Heart left ventricle (tissue), 16 donors: ENCODE data around the gene NTRK3. TPM values are rescaled to one million over a fixed set of nuclear protein-coding genes. Genes with fewer than 3 reads are reported as not detected.

Experiments
- ATAC-seq, 4 donors: fragments of 200-7000 bp; cut with Tn5 transposase; one replicate each; pipeline ENCODE4 v1.9.1; 2020 to 2022; ENCODE audit warnings: moderate library complexity in 4 of 4, mild to moderate bottlenecking in 3 of 4, moderate number of reproducible peaks in 1 of 4
- DNase-seq, 5 donors: peaks; one replicate each; pipeline ENCODE4 v3.0.0-alpha.2; 2020
- H3K27ac ChIP-seq, 12 donors: fragments of 200-600 bp; sonication (generic) in 4 of 12; one replicate each; pipeline versions ENCODE4 v1.5.0 to v1.8.0; 2016 to 2022; ENCODE audit warnings: mild to moderate bottlenecking in 2 of 12
- H3K27me3 ChIP-seq, 9 donors: fragments of 200-600 bp; sonication (generic) in 2 of 9; one replicate each; pipeline versions ENCODE4 v1.5.1 to v1.8.0; 2016 to 2022; ENCODE audit warnings: mild to moderate bottlenecking in 3 of 9
- H3K36me3 ChIP-seq, 9 donors: fragments of 200-600 bp; sonication (generic) in 2 of 9; one replicate each; pipeline versions ENCODE4 v1.5.0 to v1.8.0; 2018 to 2022; ENCODE audit warnings: mild to moderate bottlenecking in 2 of 9
- H3K4me1 ChIP-seq, 12 donors: fragments of 200-600 bp; sonication (generic) in 4 of 12; one replicate each; pipeline versions ENCODE4 v1.5.0 to v1.8.0; 2016 to 2022; ENCODE audit warnings: mild to moderate bottlenecking in 3 of 12
- H3K4me3 ChIP-seq, 12 donors: fragments of 200-600 bp; sonication (generic) in 4 of 12; one replicate each; pipeline versions ENCODE4 v1.5.0 to v1.8.0; 2017 to 2022; ENCODE audit warnings: mild to moderate bottlenecking in 9 of 12, moderate library complexity in 4 of 12
- H3K9me3 ChIP-seq, 12 donors: fragments of 200-600 bp; sonication (generic) in 4 of 12; one replicate each; pipeline versions ENCODE4 v1.5.0 to v1.8.0; 2016 to 2022; ENCODE audit warnings: mild to moderate bottlenecking in 1 of 12
- CTCF ChIP-seq, 12 donors: fragments of 200-600 bp; sonication (generic) in 4 of 12; IDR thresholded peaks; one replicate each; pipeline versions ENCODE4 v1.5.0 to v1.8.0; 2018 to 2022; ENCODE audit warnings: antibody characterized with exemption in 12 of 12, mild to moderate bottlenecking in 5 of 12
- POLR2A ChIP-seq, 2 donors: fragments of 450-650 bp; IDR thresholded peaks; one replicate each; pipeline ENCODE4 v1.6.1; 2017; ENCODE audit warnings: antibody characterized with exemption in 2 of 2, mild to moderate bottlenecking in 2 of 2, moderate library complexity in 2 of 2
- WGBS, 4 donors: extraction: QIAGEN DNeasy Blood & Tissue Kit in 2 of 4; methylation state at CpG; one replicate each; pipeline versions ENCODE4 v1.1.5 to v1.1.7; 2013 to 2018; 5-methylcytosine and 5-hydroxymethylcytosine counted together
- intact Hi-C, 10 donors: fragments of 100-400 bp; cut with DNase I; formaldehyde crosslinking; loops; one replicate each; pipeline versions ENCODE4 v1.11.1 to v1.14.2; 2022
- polyA plus RNA-seq, 2 donors: library from polyadenylated mRNA; stranded (reverse); fragments of 200-250 nt; gene quantifications; one replicate each; pipeline ENCODE4 v1.2.3, GENCODE V29; 2013
- total RNA-seq, 9 donors: library from RNA; depleted of rRNA in 2 of 9; stranded (reverse); fragments of >200 nt in 2 of 9; fragmentation: NEBNext Ultra II Directional in 3 of 9; extraction: Animal tissue kit (Norgen Biotek cat#: 25700) in 3 of 9; gene quantifications; one replicate each; pipeline versions ENCODE4 v1.1.0 to v1.2.4, GENCODE V29; 2016 to 2023
- donor health status: ischemic (EF 13 %, LVEDD 7.1; RV severe dilation, severe dysfunction).
- donor health status: healthy with polysubstance abuse.
- donor health status: DM: no; HTN: yes; CAD: no.
- donor health status: DM: no; HTN: no; CAD: no.
- donor health status: ischemic (EF 25% LVEDD 6.9; RV normal size, moderate dysfunction).
- donor health status: ischemic (EF 25% LVEDD 5.7; RV mildly dilated, moderate dysfunction).
- donor health status: healthy.
- donor health status: DM: yes; HTN: yes; CAD: no.
- donor health status: ischemic (EF 35%, LVEDD 5.7; RV mildly dilated, moderate dysfunction).
- donor health status: nonischemic (EF 11% LVEDD 7.7; RV severe dilation, severe dysfunction).
- donor health status: DM: yes; HTN: yes; CAD: no.
- donor health status: PGD.
- donor health status: ischemic (EF 29% LVEDD 5.4; RV normal size, mild dysfunction).
- donor health status: nonischemic (EF 23%, LVEDD 6.1; RV moderate dilation, normal function).

The NTRK3 gene
- total and polyA plus RNA-seq, 11 donors: 0.53 to 6.8 (median 2.0) TPM

- 80 to 87% (median 84%) methylated on average over 13 of the region's 13 CpGs for WGBS, 4 donors
- Histone ChIP-seq H3K4me1 (peaks cover 0 to 13% (median 0%) of the 10 kb centered on the region in 12 donors), H3K9me3 (no peaks in the 10 kb centered on the region), H3K4me3 (no peak overlapping the region), H3K27ac (no peak overlapping the region), H3K27me3 (no peaks in the 10 kb centered on the region), H3K36me3 (no peaks in the 10 kb centered on the region)
- no peak for TF ChIP-seq CTCF (IDR thresholded peaks at IDR 0.05)
- no peak for TF ChIP-seq POLR2A (IDR thresholded peaks at IDR 0.05)
- DNase-seq (no peak), ATAC-seq (no peak)
- intact Hi-C loops: no loop called here
Observed at GRCh38 chr15:88046576-88047129, 209.9 kb downstream of the NTRK3 start.

GRCh38 chr15:88043396-88043795 lies 213.1 kb downstream of the NTRK3 start:
- no peak for TF ChIP-seq POLR2A (IDR thresholded peaks at IDR 0.05)
- TF ChIP-seq CTCF (IDR thresholded peaks at IDR 0.05): no peak
- Histone ChIP-seq H3K4me1 (no peaks in the 10 kb centered on the region), H3K27me3 (no peaks in the 10 kb centered on the region), H3K9me3 (no peaks in the 10 kb centered on the region), H3K4me3 (no peak overlapping the region), H3K36me3 (no peaks in the 10 kb centered on the region), H3K27ac (no peak overlapping the region)
- ATAC-seq: no peak
- intact Hi-C loops: no loop called here
- no peak for DNase-seq
- WGBS, 4 donors: 88 to 92% (median 90%) methylated on average over 1 of the region's 1 CpG

- DNase-seq: no peak
- no peaks in the 10 kb centered on the region for H3K27me3 ChIP-seq
- intact Hi-C loops: no loop called here
- H3K9me3 ChIP-seq: no peaks in the 10 kb centered on the region
- no peak overlapping the region for H3K4me3 ChIP-seq
- no peak for TF ChIP-seq CTCF (IDR thresholded peaks at IDR 0.05)
- TF ChIP-seq POLR2A (IDR thresholded peaks at IDR 0.05): no peak
- H3K4me1 ChIP-seq: no peaks in the 10 kb centered on the region
- no peaks in the 10 kb centered on the region for H3K36me3 ChIP-seq
- no peak for ATAC-seq
- no peak overlapping the region for H3K27ac ChIP-seq
- WGBS, 4 donors: 79 to 90% (median 87%) methylated on average over 5 of the region's 5 CpGs
Observed at GRCh38 chr15:88042047-88042446, 214.5 kb downstream of the NTRK3 start.

GRCh38 chr15:88040516-88040915 lies 216.0 kb downstream of the NTRK3 start:
- TF ChIP-seq POLR2A (IDR thresholded peaks at IDR 0.05) (no peak), CTCF (IDR thresholded peaks at IDR 0.05) (no peak)

More at GRCh38 chr15:88040516-88040915, 216.0 kb downstream of the NTRK3 start:
- Histone ChIP-seq H3K4me1 (no peaks in the 10 kb centered on the region), H3K27me3 (peaks cover 0 to under 1% (median 0%) of the 10 kb centered on the region in 9 donors), H3K27ac (no peak overlapping the region), H3K9me3 (no peaks in the 10 kb centered on the region), H3K36me3 (no peaks in the 10 kb centered on the region), H3K4me3 (no peak overlapping the region)
- DNase-seq (no peak), ATAC-seq (no peak)
- intact Hi-C loops: no loop called here
- WGBS, 4 donors: 38 to 58% (median 55%) methylated on average over 1 of the region's 1 CpG
